ENCODE measurements around the gene CDK5RAP2.

DNA sequence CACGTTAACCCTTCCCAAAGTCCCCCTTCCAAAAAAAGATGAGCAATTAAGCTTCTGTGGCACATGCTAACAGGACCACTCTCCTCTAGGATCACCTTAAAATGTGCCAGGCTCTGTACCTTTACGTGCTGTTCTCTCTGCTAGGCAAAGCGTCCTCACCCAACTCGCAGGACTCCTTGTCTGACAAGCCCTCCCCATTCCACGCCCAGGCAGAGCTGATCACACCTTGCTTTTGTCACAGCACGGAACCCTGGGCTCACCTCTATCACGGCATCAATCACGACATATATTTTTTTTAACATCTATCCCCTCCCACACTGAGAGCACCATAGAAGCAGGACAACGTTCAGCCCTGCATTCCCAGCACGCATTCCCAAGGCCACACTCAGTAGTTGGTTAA, 47.1 kb downstream of the CDK5RAP2 start:
- TF ChIP-seq EP300 (IDR thresholded peaks at IDR 0.05; ENCODE audit: low read length) (no peak), ZNF740 (CRISPR knock-in tag; IDR thresholded peaks at IDR 0.05) (no peak), ZNF740 (tag; IDR thresholded peaks at IDR 0.05) (no peak), CTCF (IDR thresholded peaks at IDR 0.05 in 2 of 3, conservative IDR thresholded peaks at IDR 0.05 in 1 of 3; ENCODE audit: insufficient read depth in 2 of 3, low read depth in 1 of 3, low read length in 3 of 3) (no peak), ZEB2 (IDR thresholded peaks at IDR 0.05) (no peak), SMAD4 (CRISPR knock-in tag; conservative IDR thresholded peaks at IDR 0.05) (no peak), SP1 (CRISPR knock-in tag; IDR thresholded peaks at IDR 0.05) (no peak), NONO (IDR thresholded peaks at IDR 0.05; ENCODE audit: low read depth in 2 of 2, low read length in 1 of 2) (no peak), HCFC1 (IDR thresholded peaks at IDR 0.05; ENCODE audit: low read depth, low read length) (no peak), ESRRB (CRISPR knock-in tag; IDR thresholded peaks at IDR 0.05; ENCODE audit: borderline replicate concordance) (no peak), WHSC1 (IDR thresholded peaks at IDR 0.05; ENCODE audit: low read length) (no peak)

Data from K562 (cell line).